Measurements from ENCODE around the gene LCP1. TPM values are rescaled to one million over a fixed set of nuclear protein-coding genes. Genes with fewer than 3 reads are reported as not detected.

LCP1 gene
- total and polyA plus RNA-seq, 2 donors from 2014 or later, result 5.6 to 73.5 TPM

- Histone ChIP-seq H3K27ac (ENCODE audit: low read depth in 2 of 2, low read length in 2 of 2) (no peak overlapping the region), H3K36me3 (ENCODE audit: control insufficient read depth in 2 of 3, insufficient read depth in 3 of 3, low read length in 3 of 3) (no peaks in the 10 kb centered on the region), H3K4me1 (ENCODE audit: control insufficient read depth in 2 of 3, insufficient read depth in 2 of 3, low read depth in 1 of 3, low read length in 3 of 3) (no peaks in the 10 kb centered on the region), H3K9ac (ENCODE audit: low read length in 3 of 3) (no peak overlapping the region), H3K4me3 (ENCODE audit: low read length in 3 of 3) (peak overlapping the region in 1 of 3 donors; percentile 51), H3K27me3 (ENCODE audit: control insufficient read depth, insufficient read depth, low read length) (no peaks in the 10 kb centered on the region), H3K9me3 (ENCODE audit: control insufficient read depth in 2 of 3, insufficient read depth in 1 of 3, low read length in 3 of 3) (no peaks in the 10 kb centered on the region)
- no peak for TF ChIP-seq CTCF (IDR thresholded peaks at IDR 0.05; ENCODE audit: borderline replicate concordance, extremely low read depth, insufficient read depth)
- FAIRE-seq (no peak), DNase-seq (no peak)
- intact Hi-C loops (cut with DNase I), result no loop called here
These were observed 569 bp downstream of the LCP1 start for GRCh38 chr13:46181377-46181839.

GRCh38 chr13:46179969-46180763, 1.8 kb downstream of the LCP1 start:
- DNase-seq (no peak), FAIRE-seq (no peak)
- H3K9me3 ChIP-seq (ENCODE audit: control insufficient read depth in 2 of 3, insufficient read depth in 1 of 3, low read length in 3 of 3), result no peaks in the 10 kb centered on the region
- TF ChIP-seq CTCF (IDR thresholded peaks at IDR 0.05; ENCODE audit: borderline replicate concordance, extremely low read depth, insufficient read depth), result no peak
- no peaks in the 10 kb centered on the region for H3K36me3 ChIP-seq (ENCODE audit: control insufficient read depth in 2 of 3, insufficient read depth in 3 of 3, low read length in 3 of 3)
- intact Hi-C loops (cut with DNase I), result no loop called here
- H3K4me1 ChIP-seq (ENCODE audit: control insufficient read depth in 2 of 3, insufficient read depth in 2 of 3, low read depth in 1 of 3, low read length in 3 of 3), result no peaks in the 10 kb centered on the region
- H3K27me3 ChIP-seq (ENCODE audit: control insufficient read depth, insufficient read depth, low read length), result no peaks in the 10 kb centered on the region
- no peak overlapping the region for H3K9ac ChIP-seq (ENCODE audit: low read length in 3 of 3)
- H3K27ac ChIP-seq (ENCODE audit: low read depth in 2 of 2, low read length in 2 of 2), result no peak overlapping the region
- H3K4me3 ChIP-seq (ENCODE audit: low read length in 3 of 3), result peak overlapping the region in 1 of 3 donors; percentile 17

- H3K4me1 ChIP-seq (ENCODE audit: control insufficient read depth in 2 of 3, insufficient read depth in 2 of 3, low read depth in 1 of 3, low read length in 3 of 3), result no peaks in the 10 kb centered on the region
- no peak overlapping the region for H3K4me3 ChIP-seq (ENCODE audit: low read length in 3 of 3)
- H3K36me3 ChIP-seq (ENCODE audit: control insufficient read depth in 2 of 3, insufficient read depth in 3 of 3, low read length in 3 of 3), result no peaks in the 10 kb centered on the region
- DNase-seq (no peak), FAIRE-seq (no peak)
- intact Hi-C loops (cut with DNase I), result no loop called here
- H3K27me3 ChIP-seq (ENCODE audit: control insufficient read depth, insufficient read depth, low read length), result no peaks in the 10 kb centered on the region
- H3K27ac ChIP-seq (ENCODE audit: low read depth in 2 of 2, low read length in 2 of 2), result no peak overlapping the region
- no peak for TF ChIP-seq CTCF (IDR thresholded peaks at IDR 0.05; ENCODE audit: borderline replicate concordance, extremely low read depth, insufficient read depth)
- H3K9ac ChIP-seq (ENCODE audit: low read length in 3 of 3), result no peak overlapping the region
- no peaks in the 10 kb centered on the region for H3K9me3 ChIP-seq (ENCODE audit: control insufficient read depth in 2 of 3, insufficient read depth in 1 of 3, low read length in 3 of 3)
These were observed 2.5 kb downstream of the LCP1 start for GRCh38 chr13:46179491-46179908.
